Neural cell (in vitro differentiated cells): ENCODE data around the gene PMEL. TPM values are rescaled to one million over a fixed set of nuclear protein-coding genes. Genes with fewer than 3 reads are reported as not detected.

Source experiments
- H2AFZ ChIP-seq: fragments of 200-600, 300-800 bp; sonication (generic), shearing (Covaris generic); 2 replicates; pipeline ENCODE4 v1.6.0; 2014; ENCODE audit warnings: low read depth, mild to moderate bottlenecking, antibody characterized with exemption, low read length, moderate library complexity
- H3F3A ChIP-seq: fragments of 200-600 bp; shearing (Covaris generic); 2 replicates; pipeline ENCODE4 v1.6.1; 2016; ENCODE audit warnings: mild to moderate bottlenecking, moderate library complexity, mixed read lengths, antibody characterized with exemption, low read length; ENCODE audit not compliant: insufficient read depth, poor library complexity, severe bottlenecking
- H3K27ac ChIP-seq: fragments of 200-600, 300-800 bp; sonication (generic), shearing (Covaris generic); 2 replicates; pipeline ENCODE4 v1.5.1; 2014; ENCODE audit warnings: mild to moderate bottlenecking, low read length, moderate library complexity
- H3K27me3 ChIP-seq: fragments of 300-800, 200-600 bp; sonication (generic), shearing (Covaris generic); 2 replicates; pipeline ENCODE4 v1.6.0; 2014; ENCODE audit warnings: mild to moderate bottlenecking, low read depth, low read length, moderate library complexity; ENCODE audit not compliant: insufficient read depth
- H3K36me3 ChIP-seq: fragments of 300-800, 200-600 bp; sonication (generic), shearing (Covaris generic); 2 replicates; pipeline ENCODE4 v1.5.1; 2014; ENCODE audit warnings: mild to moderate bottlenecking, antibody characterized with exemption, low read length, moderate library complexity; ENCODE audit not compliant: insufficient read depth
- H3K4me2 ChIP-seq: fragments of 300-800, 200-600 bp; sonication (generic), shearing (Covaris generic); 2 replicates; pipeline ENCODE4 v1.6.0; 2014; ENCODE audit warnings: mild to moderate bottlenecking, low read length
- H3K4me3 ChIP-seq: fragments of 300-800, 200-600 bp; sonication (generic), shearing (Covaris generic); 2 replicates; pipeline ENCODE4 v1.5.1; 2014; ENCODE audit warnings: mild to moderate bottlenecking, low read length, moderate library complexity
- H3K79me2 ChIP-seq: fragments of 200-600 bp; shearing (Covaris generic); replicated peaks from 2 replicates; pipeline ENCODE4 v1.6.0; 2014; ENCODE audit warnings: mild to moderate bottlenecking, low read length, moderate library complexity; ENCODE audit not compliant: insufficient read depth
- H3K9ac ChIP-seq: fragments of 300-800, 200-600 bp; sonication (generic), shearing (Covaris generic); 2 replicates; pipeline ENCODE4 v1.6.1; 2016; ENCODE audit warnings: mild to moderate bottlenecking, low read length, mixed read lengths
- H3K9me2 ChIP-seq: fragments of 200-600 bp; shearing (Covaris generic); 2 replicates; pipeline ENCODE4 v1.6.1; 2016; ENCODE audit warnings: mild to moderate bottlenecking, low read length, mixed read lengths; ENCODE audit not compliant: insufficient read depth
- H3K9me3 ChIP-seq: fragments of 200-600, 300-800 bp; sonication (generic), shearing (Covaris generic); 2 replicates; pipeline ENCODE4 v1.6.1; 2016; ENCODE audit warnings: mild to moderate bottlenecking, mixed run types, low read length, moderate library complexity, mixed read lengths
- H4K20me1 ChIP-seq: fragments of 200-600 bp; shearing (Covaris generic); 2 replicates; pipeline ENCODE4 v1.6.1; 2016; ENCODE audit warnings: mild to moderate bottlenecking, mixed run types; ENCODE audit not compliant: insufficient read depth
- EP300 ChIP-seq: fragments of 450-650 bp; conservative IDR thresholded peaks from 2 replicates; pipeline ENCODE4 v1.6.1; 2014; ENCODE audit warnings: antibody characterized with exemption, mild to moderate bottlenecking, moderate library complexity; ENCODE audit not compliant: poor library complexity, severe bottlenecking
- EZH2 ChIP-seq: fragments of 200-600, 300-800 bp; shearing (Covaris generic), sonication (generic); IDR thresholded peaks from 2 replicates; pipeline ENCODE4 v1.6.1; 2014; ENCODE audit warnings: antibody characterized with exemption, low read length, borderline replicate concordance, mild to moderate bottlenecking; ENCODE audit not compliant: insufficient read depth, poor library complexity, severe bottlenecking
- MXI1 ChIP-seq: fragments of 450-650 bp; conservative IDR thresholded peaks from 2 replicates; pipeline ENCODE4 v1.6.1; 2014; ENCODE audit warnings: antibody characterized with exemption, mild to moderate bottlenecking; ENCODE audit not compliant: poor library complexity, severe bottlenecking
- POLR2AphosphoS5 ChIP-seq: IDR thresholded peaks from 2 replicates; pipeline ENCODE4 v1.6.1; 2012
- RAD21 ChIP-seq: fragments of 450-650 bp; conservative IDR thresholded peaks from 2 replicates; pipeline ENCODE4 v1.6.1; 2014; ENCODE audit warnings: antibody characterized with exemption, mild to moderate bottlenecking, moderate library complexity
- SMC3 ChIP-seq: fragments of 450-650 bp; conservative IDR thresholded peaks from 2 replicates; pipeline ENCODE4 v1.6.1; 2014; ENCODE audit warnings: antibody characterized with exemption, mild to moderate bottlenecking, moderate library complexity; ENCODE audit not compliant: poor library complexity
- TAF1 ChIP-seq: IDR thresholded peaks from 2 replicates; pipeline ENCODE4 v1.6.1; 2012; ENCODE audit warnings: low read depth
- polyA plus RNA-seq: library from polyadenylated mRNA; depleted of rRNA; stranded (reverse); fragments of >200 nt; gene quantifications from 2 replicates; pipeline ENCODE4 v1.2.3, GENCODE V29; 2014
- TF ChIP-seq, protein P1 (sequence below): IDR thresholded peaks from 2 replicates; pipeline ENCODE4 v1.6.1; 2012; ENCODE audit warnings: borderline replicate concordance
- TF ChIP-seq, protein P2 (sequence below): fragments of 450-650 bp; IDR thresholded peaks from 2 replicates; pipeline ENCODE4 v1.5.1; 2014; ENCODE audit warnings: antibody characterized with exemption, mild to moderate bottlenecking, moderate library complexity; ENCODE audit not compliant: poor library complexity, severe bottlenecking

The PMEL gene
- polyA plus RNA-seq, 1 donor from 2014 or later = not detected

GRCh38 chr12:55929306-55929791, 36.5 kb downstream of the PMEL start:
- Histone ChIP-seq H3K9me3 (no peaks in the 10 kb centered on the region), H3F3A (no peaks in the 10 kb centered on the region), H3K9ac (no peak overlapping the region), H4K20me1 (no peaks in the 10 kb centered on the region), H3K4me3 (no peak overlapping the region), H3K79me2 (peaks cover 26% of the 10 kb centered on the region), H3K27me3 (peaks cover 33% of the 10 kb centered on the region), H3K4me2 (no peak overlapping the region), H3K27ac (no peak overlapping the region), H3K36me3 (no peaks in the 10 kb centered on the region), H3K9me2 (no peaks in the 10 kb centered on the region), H2AFZ (no peak overlapping the region)
- TF ChIP-seq SMC3 (no peak), RAD21 (no peak), EZH2 (no peak), TAF1 (no peak), MXI1 (no peak), EP300 (no peak), POLR2AphosphoS5 (no peak)
- TF ChIP-seq, protein P1, sequence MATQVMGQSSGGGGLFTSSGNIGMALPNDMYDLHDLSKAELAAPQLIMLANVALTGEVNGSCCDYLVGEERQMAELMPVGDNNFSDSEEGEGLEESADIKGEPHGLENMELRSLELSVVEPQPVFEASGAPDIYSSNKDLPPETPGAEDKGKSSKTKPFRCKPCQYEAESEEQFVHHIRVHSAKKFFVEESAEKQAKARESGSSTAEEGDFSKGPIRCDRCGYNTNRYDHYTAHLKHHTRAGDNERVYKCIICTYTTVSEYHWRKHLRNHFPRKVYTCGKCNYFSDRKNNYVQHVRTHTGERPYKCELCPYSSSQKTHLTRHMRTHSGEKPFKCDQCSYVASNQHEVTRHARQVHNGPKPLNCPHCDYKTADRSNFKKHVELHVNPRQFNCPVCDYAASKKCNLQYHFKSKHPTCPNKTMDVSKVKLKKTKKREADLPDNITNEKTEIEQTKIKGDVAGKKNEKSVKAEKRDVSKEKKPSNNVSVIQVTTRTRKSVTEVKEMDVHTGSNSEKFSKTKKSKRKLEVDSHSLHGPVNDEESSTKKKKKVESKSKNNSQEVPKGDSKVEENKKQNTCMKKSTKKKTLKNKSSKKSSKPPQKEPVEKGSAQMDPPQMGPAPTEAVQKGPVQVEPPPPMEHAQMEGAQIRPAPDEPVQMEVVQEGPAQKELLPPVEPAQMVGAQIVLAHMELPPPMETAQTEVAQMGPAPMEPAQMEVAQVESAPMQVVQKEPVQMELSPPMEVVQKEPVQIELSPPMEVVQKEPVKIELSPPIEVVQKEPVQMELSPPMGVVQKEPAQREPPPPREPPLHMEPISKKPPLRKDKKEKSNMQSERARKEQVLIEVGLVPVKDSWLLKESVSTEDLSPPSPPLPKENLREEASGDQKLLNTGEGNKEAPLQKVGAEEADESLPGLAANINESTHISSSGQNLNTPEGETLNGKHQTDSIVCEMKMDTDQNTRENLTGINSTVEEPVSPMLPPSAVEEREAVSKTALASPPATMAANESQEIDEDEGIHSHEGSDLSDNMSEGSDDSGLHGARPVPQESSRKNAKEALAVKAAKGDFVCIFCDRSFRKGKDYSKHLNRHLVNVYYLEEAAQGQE = no peak
- TF ChIP-seq, protein P2, sequence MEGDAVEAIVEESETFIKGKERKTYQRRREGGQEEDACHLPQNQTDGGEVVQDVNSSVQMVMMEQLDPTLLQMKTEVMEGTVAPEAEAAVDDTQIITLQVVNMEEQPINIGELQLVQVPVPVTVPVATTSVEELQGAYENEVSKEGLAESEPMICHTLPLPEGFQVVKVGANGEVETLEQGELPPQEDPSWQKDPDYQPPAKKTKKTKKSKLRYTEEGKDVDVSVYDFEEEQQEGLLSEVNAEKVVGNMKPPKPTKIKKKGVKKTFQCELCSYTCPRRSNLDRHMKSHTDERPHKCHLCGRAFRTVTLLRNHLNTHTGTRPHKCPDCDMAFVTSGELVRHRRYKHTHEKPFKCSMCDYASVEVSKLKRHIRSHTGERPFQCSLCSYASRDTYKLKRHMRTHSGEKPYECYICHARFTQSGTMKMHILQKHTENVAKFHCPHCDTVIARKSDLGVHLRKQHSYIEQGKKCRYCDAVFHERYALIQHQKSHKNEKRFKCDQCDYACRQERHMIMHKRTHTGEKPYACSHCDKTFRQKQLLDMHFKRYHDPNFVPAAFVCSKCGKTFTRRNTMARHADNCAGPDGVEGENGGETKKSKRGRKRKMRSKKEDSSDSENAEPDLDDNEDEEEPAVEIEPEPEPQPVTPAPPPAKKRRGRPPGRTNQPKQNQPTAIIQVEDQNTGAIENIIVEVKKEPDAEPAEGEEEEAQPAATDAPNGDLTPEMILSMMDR = no peak

- TF ChIP-seq MXI1 (no peak), POLR2AphosphoS5 (no peak), EP300 (no peak), SMC3 (no peak), TAF1 (no peak), RAD21 (no peak), EZH2 (no peak)
- TF ChIP-seq, protein P2 = no peak
- TF ChIP-seq, protein P1 = no peak
- Histone ChIP-seq H3K36me3 (no peaks in the 10 kb centered on the region), H3K9me3 (no peaks in the 10 kb centered on the region), H3K27me3 (peaks cover 21% of the 10 kb centered on the region), H3K4me2 (peak within 1 kb of the TSS; percentile 96), H3K9ac (peak within 1 kb of the TSS; percentile 87), H2AFZ (peak within 1 kb of the TSS; percentile 92), H3K4me3 (peak within 1 kb of the TSS; percentile 88), H3F3A (no peaks in the 10 kb centered on the region), H3K79me2 (peaks cover 32% of the 10 kb centered on the region), H3K9me2 (no peaks in the 10 kb centered on the region), H3K27ac (peak within 1 kb of the TSS; percentile 92), H4K20me1 (no peaks in the 10 kb centered on the region)
Measured at GRCh38 chr12:55927588-55928502, 38.0 kb downstream of the PMEL start, which contains the start of gene PYM1. TSS of gene PYM1 (minus strand) at chr12:55927894. CDS start at chr12:55927761, 133 bp downstream.
